Activated CD4-positive, alpha-beta memory T cell treated with anti-CD3 and anti-CD28 coated beads for 36 hours (primary cell): ENCODE data around the gene POMT2. TPM values are rescaled to one million over a fixed set of nuclear protein-coding genes. Genes with fewer than 3 reads are reported as not detected.
"Not testable (repeated sequence)": the region's sequence is repeated elsewhere in the genome, so short reads cannot be mapped to it uniquely, and the experiment has no call there.

Experiments used
- CTCF ChIA-PET: fragments of 350-600 bp; sonication (Branson Sonifier 250); formaldehyde crosslinking; loops from one replicate; lab custom pipeline; 2021; ENCODE audit warnings: antibody characterized with exemption, inconsistent platforms; lab: Charles Lee
- POLR2A ChIA-PET: fragments of 350-600 bp; sonication (Branson Sonifier 250); formaldehyde crosslinking; loops from one replicate; lab custom pipeline; 2021; ENCODE audit warnings: antibody characterized with exemption; lab: Charles Lee
- DNase-seq: peaks from one replicate; pipeline ENCODE4 v3.0.0-alpha.2; 2020
- H3K27ac Mint-ChIP-seq: one replicate; pipeline ENCODE4 v1.8.0; 2021; ENCODE audit warnings: mixed read lengths
- H3K27me3 Mint-ChIP-seq: one replicate; pipeline ENCODE4 v1.8.0; 2021; ENCODE audit warnings: mixed read lengths
- H3K36me3 Mint-ChIP-seq: one replicate; pipeline ENCODE4 v1.8.0; 2021; ENCODE audit warnings: mixed read lengths
- H3K4me1 Mint-ChIP-seq: one replicate; pipeline ENCODE4 v1.8.0; 2021; ENCODE audit warnings: low read depth, mixed read lengths
- H3K4me3 Mint-ChIP-seq: one replicate; pipeline ENCODE4 v1.8.0; 2021; ENCODE audit warnings: mild to moderate bottlenecking, mixed read lengths
- H3K9me3 Mint-ChIP-seq: one replicate; pipeline ENCODE4 v1.8.0; 2021; ENCODE audit warnings: mixed read lengths
- intact Hi-C: fragments of 100-400 bp; cut with micrococcal nuclease; formaldehyde crosslinking; loops from one replicate; pipeline ENCODE4 v1.15.1; 2023
- total RNA-seq, 2 experiments: library from RNA; stranded (reverse); gene quantifications; one replicate each; pipeline ENCODE4 v1.2.3, GENCODE V29; 2021

The POMT2 gene
- total RNA-seq, 2 experiments from 2014 or later, result 12.9 to 13.1 TPM

GRCh38 chr14:77296906-77297305, 23.8 kb downstream of the POMT2 start:
- H3K4me3 Mint-ChIP-seq, result no peak overlapping the region
- no peaks in the 10 kb centered on the region for H3K9me3 Mint-ChIP-seq
- intact Hi-C loops, result no loop called here
- ChIA-PET POLR2A (interaction anchor here (1.1 kb wide), 1 partner anchor 19 kb away, joined by 3 read pairs; no protein-coding TSS in a partner anchor), CTCF (interaction anchor here (11.4 kb wide), 1 partner anchor 17 kb away, joined by 321 read pairs; no protein-coding TSS in a partner anchor)
- H3K36me3 Mint-ChIP-seq, result peaks cover 10% of the 10 kb centered on the region
- H3K4me1 Mint-ChIP-seq, result no peaks in the 10 kb centered on the region
- no peaks in the 10 kb centered on the region for H3K27me3 Mint-ChIP-seq
- no peak overlapping the region for H3K27ac Mint-ChIP-seq
- DNase-seq, result no peak

GRCh38 chr14:77296155-77296554, 24.5 kb downstream of the POMT2 start:
- POLR2A ChIA-PET, result no interaction called here
- Mint-ChIP-seq H3K4me3 (no peak overlapping the region), H3K27ac (no peak overlapping the region), H3K36me3 (peaks cover 10% of the 10 kb centered on the region), H3K27me3 (no peaks in the 10 kb centered on the region), H3K4me1 (no peaks in the 10 kb centered on the region), H3K9me3 (no peaks in the 10 kb centered on the region)
- CTCF ChIA-PET, result no interaction called here
- intact Hi-C loops, result no loop called here
- no peak for DNase-seq

GRCh38 chr14:77290705-77291104, 30.0 kb downstream of the POMT2 start:
- CTCF ChIA-PET, result interaction anchor here (1.4 to 2.0 kb wide), 3 partner anchors 10 to 25 kb away, joined by 3 to 11 read pairs (median 3); no protein-coding TSS in a partner anchor

GRCh38 chr14:77286576-77286975, 34.1 kb downstream of the POMT2 start:
- CTCF ChIA-PET, result no interaction called here
- H3K27ac Mint-ChIP-seq, result no peak overlapping the region
- no peaks in the 10 kb centered on the region for H3K9me3 Mint-ChIP-seq
- DNase-seq, result no peak
- H3K4me1 Mint-ChIP-seq, result no peaks in the 10 kb centered on the region
- no peaks in the 10 kb centered on the region for H3K27me3 Mint-ChIP-seq
- intact Hi-C loops, result no loop called here
- no peak overlapping the region for H3K4me3 Mint-ChIP-seq
- peaks cover 17% of the 10 kb centered on the region for H3K36me3 Mint-ChIP-seq
- POLR2A ChIA-PET, result no interaction called here

More at GRCh38 chr14:77290705-77291104, 30.0 kb downstream of the POMT2 start:
- no peak overlapping the region for H3K4me3 Mint-ChIP-seq
- no peaks in the 10 kb centered on the region for H3K27me3 Mint-ChIP-seq
- no peak overlapping the region for H3K27ac Mint-ChIP-seq
- H3K36me3 Mint-ChIP-seq, result peaks cover 10% of the 10 kb centered on the region
- POLR2A ChIA-PET, result no interaction called here
- no peak for DNase-seq
- intact Hi-C loops, result no loop called here
- H3K9me3 Mint-ChIP-seq, result no peaks in the 10 kb centered on the region
- no peaks in the 10 kb centered on the region for H3K4me1 Mint-ChIP-seq

- H3K4me3 Mint-ChIP-seq, result no peak overlapping the region
- POLR2A ChIA-PET, result no interaction called here
- no peaks in the 10 kb centered on the region for H3K9me3 Mint-ChIP-seq
- H3K36me3 Mint-ChIP-seq, result peaks cover 18% of the 10 kb centered on the region
- no peak for DNase-seq
- intact Hi-C loops, result no loop called here
- CTCF ChIA-PET, result interaction anchor here (1.4 to 2.8 kb wide), 2 partner anchors 10 to 32 kb away, joined by 5 to 10 read pairs; no protein-coding TSS in a partner anchor
- H3K27me3 Mint-ChIP-seq, result no peaks in the 10 kb centered on the region
- no peaks in the 10 kb centered on the region for H3K4me1 Mint-ChIP-seq
- H3K27ac Mint-ChIP-seq, result no peak overlapping the region
These were observed 36.2 kb downstream of the POMT2 start for GRCh38 chr14:77284466-77284865.

- POLR2A ChIA-PET, result no interaction called here
- no peaks in the 10 kb centered on the region for H3K4me1 Mint-ChIP-seq
These were observed 36.6 kb downstream of the POMT2 start for GRCh38 chr14:77284066-77284465.

GRCh38 chr14:77281852-77282410, 38.8 kb downstream of the POMT2 start:
- ChIA-PET POLR2A (no interaction called here), CTCF (interaction anchor here (2.8 kb wide), 1 partner anchor 34 kb away, joined by 10 read pairs; no protein-coding TSS in a partner anchor)
- H3K4me3 Mint-ChIP-seq, result no peak overlapping the region
- H3K9me3 Mint-ChIP-seq, result no peaks in the 10 kb centered on the region
- H3K36me3 Mint-ChIP-seq, result peaks cover 18% of the 10 kb centered on the region
- intact Hi-C loops, result no loop called here
- no peaks in the 10 kb centered on the region for H3K4me1 Mint-ChIP-seq
- DNase-seq, result no peak
- no peak overlapping the region for H3K27ac Mint-ChIP-seq
- H3K27me3 Mint-ChIP-seq, result no peaks in the 10 kb centered on the region

More at GRCh38 chr14:77284066-77284465, 36.6 kb downstream of the POMT2 start:
- peaks cover 19% of the 10 kb centered on the region for H3K36me3 Mint-ChIP-seq
- no peaks in the 10 kb centered on the region for H3K27me3 Mint-ChIP-seq
- H3K4me3 Mint-ChIP-seq, result no peak overlapping the region
- no peak overlapping the region for H3K27ac Mint-ChIP-seq
- DNase-seq, result no peak
- intact Hi-C loops, result no loop called here
- H3K9me3 Mint-ChIP-seq, result no peaks in the 10 kb centered on the region
- CTCF ChIA-PET, result interaction anchor here (1.4 to 2.8 kb wide), 2 partner anchors 10 to 32 kb away, joined by 5 to 10 read pairs; no protein-coding TSS in a partner anchor

GRCh38 chr14:77280921-77281320, 39.8 kb downstream of the POMT2 start:
- intact Hi-C loops, H3K4me1 Mint-ChIP-seq, H3K9me3 Mint-ChIP-seq, H3K4me3 Mint-ChIP-seq, POLR2A ChIA-PET, DNase-seq, H3K27ac Mint-ChIP-seq, H3K27me3 Mint-ChIP-seq: not testable (repeated sequence)
- H3K36me3 Mint-ChIP-seq, result peaks cover 14% of the 10 kb centered on the region
- CTCF ChIA-PET, result interaction anchor here (1.6 kb wide), 1 partner anchor 130 kb away, joined by 4 read pairs; no protein-coding TSS in a partner anchor

GRCh38 chr14:77279719-77280118, 41.0 kb downstream of the POMT2 start:
- ChIA-PET CTCF (interaction anchor here (1.6 to 2.2 kb wide), 2 partner anchors 36 to 128 kb away, joined by 4 to 12 read pairs; no protein-coding TSS in a partner anchor), POLR2A (no interaction called here)
- H3K4me3 Mint-ChIP-seq, result no peak overlapping the region
- no peak overlapping the region for H3K27ac Mint-ChIP-seq
- no peak for DNase-seq
- no peaks in the 10 kb centered on the region for H3K9me3 Mint-ChIP-seq
- H3K36me3 Mint-ChIP-seq, result peaks cover 11% of the 10 kb centered on the region
- intact Hi-C loops, result no loop called here
- H3K27me3 Mint-ChIP-seq, result no peaks in the 10 kb centered on the region
- no peaks in the 10 kb centered on the region for H3K4me1 Mint-ChIP-seq

GRCh38 chr14:77278461-77279230, 42.0 kb downstream of the POMT2 start:
- H3K36me3 Mint-ChIP-seq, result peaks cover 4% of the 10 kb centered on the region
- no peak overlapping the region for H3K4me3 Mint-ChIP-seq
- H3K27me3 Mint-ChIP-seq, result no peaks in the 10 kb centered on the region
- intact Hi-C loops, result no loop called here
- H3K27ac Mint-ChIP-seq, result no peak overlapping the region
- CTCF ChIA-PET, result interaction anchor here (2.2 kb wide), 1 partner anchor 37 kb away, joined by 12 read pairs; no protein-coding TSS in a partner anchor
- POLR2A ChIA-PET, result no interaction called here
- DNase-seq, result no peak
- no peaks in the 10 kb centered on the region for H3K4me1 Mint-ChIP-seq
- H3K9me3 Mint-ChIP-seq, result no peaks in the 10 kb centered on the region

- POLR2A ChIA-PET, result no interaction called here
- H3K4me1 Mint-ChIP-seq, result no peaks in the 10 kb centered on the region
- H3K36me3 Mint-ChIP-seq, result peaks cover 2% of the 10 kb centered on the region
These were observed 43.7 kb downstream of the POMT2 start for GRCh38 chr14:77276959-77277358.

GRCh38 chr14:77276295-77276935, 44.3 kb downstream of the POMT2 start:
- Mint-ChIP-seq H3K4me1 (no peaks in the 10 kb centered on the region), H3K9me3 (no peaks in the 10 kb centered on the region), H3K4me3 (no peak overlapping the region), H3K27me3 (peaks cover 11% of the 10 kb centered on the region), H3K27ac (no peak overlapping the region), H3K36me3 (peaks cover 2% of the 10 kb centered on the region)
- CTCF ChIA-PET, result no interaction called here
- POLR2A ChIA-PET, result no interaction called here
- intact Hi-C loops, result no loop called here
- no peak for DNase-seq

More at GRCh38 chr14:77276959-77277358, 43.7 kb downstream of the POMT2 start:
- no peak overlapping the region for H3K27ac Mint-ChIP-seq
- DNase-seq, result no peak
- no peak overlapping the region for H3K4me3 Mint-ChIP-seq
- CTCF ChIA-PET, result no interaction called here
- peaks cover 7% of the 10 kb centered on the region for H3K27me3 Mint-ChIP-seq
- intact Hi-C loops, result no loop called here
- H3K9me3 Mint-ChIP-seq, result no peaks in the 10 kb centered on the region
